IMR-90 (cell line): ENCODE data around the gene PHLDA2.

Experiments
- BHLHE40 ChIP-seq: fragments of 150-350 bp; IDR thresholded peaks from 2 replicates; pipeline ENCODE4 v1.6.1; 2016; ENCODE audit warnings: mild to moderate bottlenecking, low read depth, low read length
- CEBPB ChIP-seq: IDR thresholded peaks from 2 replicates; pipeline ENCODE4 v1.6.1; 2012; ENCODE audit warnings: low read depth, low read length, improper control_type of control experiment
- MAFK ChIP-seq: IDR thresholded peaks from 2 replicates; pipeline ENCODE4 v1.6.1; 2012; ENCODE audit warnings: low read depth, low read length, improper control_type of control experiment
- MAZ ChIP-seq: IDR thresholded peaks from 2 replicates; pipeline ENCODE4 v1.6.1; 2012; ENCODE audit warnings: low read depth, mild to moderate bottlenecking, low read length, improper control_type of control experiment, moderate library complexity, borderline replicate concordance
- POLR2A ChIP-seq: IDR thresholded peaks from 2 replicates; pipeline ENCODE4 v1.6.1; 2012; ENCODE audit warnings: mild to moderate bottlenecking, low read depth, low read length
- RCOR1 ChIP-seq: IDR thresholded peaks from 2 replicates; pipeline ENCODE4 v1.6.1; 2012; ENCODE audit warnings: mild to moderate bottlenecking, low read length, improper control_type of control experiment; ENCODE audit not compliant: insufficient replicate concordance
- SMC3 ChIP-seq: fragments of 150-350 bp; IDR thresholded peaks from 2 replicates; pipeline ENCODE4 v1.6.1; 2016; ENCODE audit warnings: low read depth, mild to moderate bottlenecking, antibody characterized with exemption, low read length, moderate library complexity
- TF ChIP-seq, protein P1 (sequence below): conservative IDR thresholded peaks from 2 replicates; pipeline ENCODE4 v1.5.1; 2012; ENCODE audit warnings: mild to moderate bottlenecking, low read depth, low read length, improper control_type of control experiment
- TF ChIP-seq, protein P2 (sequence below): fragments of 150-350 bp; IDR thresholded peaks from 2 replicates; pipeline ENCODE4 v1.6.1; 2016; ENCODE audit warnings: low read depth, mild to moderate bottlenecking, low read length, moderate library complexity, borderline replicate concordance

DNA sequence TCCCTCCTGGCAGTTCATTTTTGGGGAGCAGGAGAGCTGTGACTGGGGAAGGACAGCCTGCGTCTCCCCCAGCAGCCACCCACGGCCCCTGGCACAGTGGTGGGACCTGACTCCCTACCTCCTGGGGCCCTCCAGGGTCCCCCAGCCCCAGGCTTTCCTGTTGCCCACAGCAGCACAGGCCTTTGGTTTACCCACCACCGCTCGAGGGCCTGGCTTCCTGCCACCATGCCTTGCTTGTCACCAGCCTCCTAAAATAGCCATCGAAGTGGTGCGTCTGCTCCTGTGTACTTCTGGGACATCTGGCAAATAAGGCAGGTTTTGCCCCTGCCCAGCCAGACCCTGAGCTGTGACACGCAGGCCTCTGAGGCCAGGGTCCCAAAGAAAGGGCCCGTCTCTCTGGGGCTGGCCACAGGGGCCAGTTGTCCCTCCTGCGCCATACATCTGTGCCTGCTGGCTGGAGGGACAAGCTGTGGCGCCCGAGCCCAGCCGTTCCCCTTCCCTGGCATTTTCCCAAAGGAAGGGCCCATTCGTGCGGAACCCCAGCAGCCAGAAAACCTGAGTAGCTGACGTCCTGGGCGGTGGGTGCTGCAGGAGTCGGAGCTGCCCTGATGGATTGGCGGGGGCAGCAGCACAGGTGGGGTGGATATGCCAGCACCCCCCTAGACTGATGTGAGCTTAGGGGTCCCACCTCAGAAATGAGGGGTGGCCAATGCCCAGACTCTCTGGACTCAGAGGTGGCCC is 14.6 kb downstream of the PHLDA2 start:
- TF ChIP-seq, protein P1, sequence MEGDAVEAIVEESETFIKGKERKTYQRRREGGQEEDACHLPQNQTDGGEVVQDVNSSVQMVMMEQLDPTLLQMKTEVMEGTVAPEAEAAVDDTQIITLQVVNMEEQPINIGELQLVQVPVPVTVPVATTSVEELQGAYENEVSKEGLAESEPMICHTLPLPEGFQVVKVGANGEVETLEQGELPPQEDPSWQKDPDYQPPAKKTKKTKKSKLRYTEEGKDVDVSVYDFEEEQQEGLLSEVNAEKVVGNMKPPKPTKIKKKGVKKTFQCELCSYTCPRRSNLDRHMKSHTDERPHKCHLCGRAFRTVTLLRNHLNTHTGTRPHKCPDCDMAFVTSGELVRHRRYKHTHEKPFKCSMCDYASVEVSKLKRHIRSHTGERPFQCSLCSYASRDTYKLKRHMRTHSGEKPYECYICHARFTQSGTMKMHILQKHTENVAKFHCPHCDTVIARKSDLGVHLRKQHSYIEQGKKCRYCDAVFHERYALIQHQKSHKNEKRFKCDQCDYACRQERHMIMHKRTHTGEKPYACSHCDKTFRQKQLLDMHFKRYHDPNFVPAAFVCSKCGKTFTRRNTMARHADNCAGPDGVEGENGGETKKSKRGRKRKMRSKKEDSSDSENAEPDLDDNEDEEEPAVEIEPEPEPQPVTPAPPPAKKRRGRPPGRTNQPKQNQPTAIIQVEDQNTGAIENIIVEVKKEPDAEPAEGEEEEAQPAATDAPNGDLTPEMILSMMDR = no peak
- TF ChIP-seq POLR2A (no peak), BHLHE40 (no peak), MAFK (no peak), MAZ (no peak), CEBPB (no peak), SMC3 (no peak), RCOR1 (no peak)
- TF ChIP-seq, protein P2, sequence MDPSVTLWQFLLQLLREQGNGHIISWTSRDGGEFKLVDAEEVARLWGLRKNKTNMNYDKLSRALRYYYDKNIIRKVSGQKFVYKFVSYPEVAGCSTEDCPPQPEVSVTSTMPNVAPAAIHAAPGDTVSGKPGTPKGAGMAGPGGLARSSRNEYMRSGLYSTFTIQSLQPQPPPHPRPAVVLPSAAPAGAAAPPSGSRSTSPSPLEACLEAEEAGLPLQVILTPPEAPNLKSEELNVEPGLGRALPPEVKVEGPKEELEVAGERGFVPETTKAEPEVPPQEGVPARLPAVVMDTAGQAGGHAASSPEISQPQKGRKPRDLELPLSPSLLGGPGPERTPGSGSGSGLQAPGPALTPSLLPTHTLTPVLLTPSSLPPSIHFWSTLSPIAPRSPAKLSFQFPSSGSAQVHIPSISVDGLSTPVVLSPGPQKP = no peak
